Fibroblast of lung (primary cell): ENCODE measurements around the gene ACO1.

ENCODE experiments used
- EZH2 ChIP-seq: IDR thresholded peaks from 2 replicates; pipeline ENCODE4 v1.5.1; 2012; ENCODE audit warnings: low read length, control low read depth, mild to moderate bottlenecking; ENCODE audit errors: missing control alignments
- TF ChIP-seq, protein P1 (sequence below), 2 donors: IDR thresholded peaks in 1 of 2; conservative IDR thresholded peaks in 1 of 2; 1 replicate in 1 of 2; 2 replicates in 1 of 2; pipeline ENCODE4 v1.5.1; 2011 to 2012; ENCODE audit warnings: low read length in 2 of 2, control low read depth in 1 of 2, inconsistent platforms in 1 of 2, low read depth in 1 of 2, mild to moderate bottlenecking in 1 of 2

DNA sequence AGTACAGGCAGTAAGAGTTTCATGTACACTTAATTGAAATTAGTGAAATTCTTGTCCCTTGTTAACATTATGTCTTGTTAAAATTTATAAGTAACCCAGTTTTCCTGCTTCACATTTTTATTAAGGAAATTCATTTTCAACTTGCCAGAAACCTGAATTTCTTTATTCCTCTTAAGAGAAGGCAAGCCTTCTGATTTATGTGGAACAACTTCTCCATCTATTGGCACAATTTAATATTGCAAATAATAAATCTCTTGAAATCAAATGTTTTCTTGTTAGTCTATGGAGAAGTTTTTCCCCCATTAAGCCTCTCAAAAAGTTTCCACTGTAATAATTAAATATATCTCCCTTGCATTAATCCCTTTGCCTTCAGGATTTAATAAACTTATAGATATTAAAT, 33.8 kb upstream of the ACO1 start:
- TF ChIP-seq EZH2: no peak
- TF ChIP-seq, protein P1, sequence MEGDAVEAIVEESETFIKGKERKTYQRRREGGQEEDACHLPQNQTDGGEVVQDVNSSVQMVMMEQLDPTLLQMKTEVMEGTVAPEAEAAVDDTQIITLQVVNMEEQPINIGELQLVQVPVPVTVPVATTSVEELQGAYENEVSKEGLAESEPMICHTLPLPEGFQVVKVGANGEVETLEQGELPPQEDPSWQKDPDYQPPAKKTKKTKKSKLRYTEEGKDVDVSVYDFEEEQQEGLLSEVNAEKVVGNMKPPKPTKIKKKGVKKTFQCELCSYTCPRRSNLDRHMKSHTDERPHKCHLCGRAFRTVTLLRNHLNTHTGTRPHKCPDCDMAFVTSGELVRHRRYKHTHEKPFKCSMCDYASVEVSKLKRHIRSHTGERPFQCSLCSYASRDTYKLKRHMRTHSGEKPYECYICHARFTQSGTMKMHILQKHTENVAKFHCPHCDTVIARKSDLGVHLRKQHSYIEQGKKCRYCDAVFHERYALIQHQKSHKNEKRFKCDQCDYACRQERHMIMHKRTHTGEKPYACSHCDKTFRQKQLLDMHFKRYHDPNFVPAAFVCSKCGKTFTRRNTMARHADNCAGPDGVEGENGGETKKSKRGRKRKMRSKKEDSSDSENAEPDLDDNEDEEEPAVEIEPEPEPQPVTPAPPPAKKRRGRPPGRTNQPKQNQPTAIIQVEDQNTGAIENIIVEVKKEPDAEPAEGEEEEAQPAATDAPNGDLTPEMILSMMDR (conservative IDR thresholded peaks at IDR 0.05 in 1 of 2, IDR thresholded peaks at IDR 0.05 in 1 of 2; ENCODE audit: low read depth in 1 of 2, low read length in 2 of 2): peak in 1 of 2 donors; percentile 6
